GM12891 (cell line): ENCODE results near the gene SORCS2.

Source experiments
- POLR2A ChIP-seq: IDR thresholded peaks from 2 replicates; pipeline ENCODE4 v1.6.1; 2011; ENCODE audit warnings: low read depth, low read length, control low read depth
- POLR2AphosphoS5 ChIP-seq: IDR thresholded peaks from 2 replicates; pipeline ENCODE4 v1.6.1; 2011; ENCODE audit warnings: low read depth, low read length, control low read depth
- POU2F2 ChIP-seq: IDR thresholded peaks from 2 replicates; pipeline ENCODE4 v1.6.1; 2011; ENCODE audit warnings: low read depth, mild to moderate bottlenecking, control low read depth, low read length, moderate library complexity
- TAF1 ChIP-seq: IDR thresholded peaks from 2 replicates; pipeline ENCODE4 v1.6.1; 2011; ENCODE audit warnings: low read depth, low read length, control low read depth

- TF ChIP-seq POLR2A (no peak), POLR2AphosphoS5 (no peak), TAF1 (no peak), POU2F2 (no peak)
Observed at GRCh38 chr4:7524064-7524682, 331.8 kb downstream of the SORCS2 start.
